Measurements from ENCODE around the gene ZNF670. TPM values are rescaled to one million over a fixed set of nuclear protein-coding genes. Genes with fewer than 3 reads are reported as not detected.

ZNF670 gene
- total and polyA plus RNA-seq, 9 of the 15 experiments (the other 6 are each of a cell fraction or from before 2014, with no cell fraction given), result 7.1 to 23.4 (median 11.8) TPM

GRCh38 chr1:247110627-247111258 lies 32.1 kb upstream of the ZNF670 start (continued):
- TF ChIP-seq ELF2 (CRISPR knock-in tag; IDR thresholded peaks at IDR 0.05) (no peak), CHD1 (IDR thresholded peaks at IDR 0.05; ENCODE audit: low read length) (no peak), SNIP1 (IDR thresholded peaks at IDR 0.05; ENCODE audit: low read depth) (no peak), GABPB2 (CRISPR knock-in tag; conservative IDR thresholded peaks at IDR 0.05) (no peak), ZNF75A (CRISPR knock-in tag; IDR thresholded peaks at IDR 0.05) (no peak), EZH2 (IDR thresholded peaks at IDR 0.05; ENCODE audit: borderline replicate concordance, low read depth, low read length) (no peak), POLR2G (IDR thresholded peaks at IDR 0.05; ENCODE audit: low read depth, low read length) (no peak), NCOA2 (IDR thresholded peaks at IDR 0.05; ENCODE audit: partially characterized antibody in 2 of 2) (no peak), ZNF707 (CRISPR knock-in tag; conservative IDR thresholded peaks at IDR 0.05) (no peak), ZNF124 (CRISPR knock-in tag; IDR thresholded peaks at IDR 0.05) (no peak), CBFA2T3 (IDR thresholded peaks at IDR 0.05) (peak; percentile 95), MEF2D (tag; conservative IDR thresholded peaks at IDR 0.05; ENCODE audit: low read depth) (0 out of 2 replicates have a peak, but pooled peaks have one; percentile 30), KLF13 (tag; IDR thresholded peaks at IDR 0.05; ENCODE audit: borderline replicate concordance, low read depth) (no peak), KDM2B (CRISPR knock-in tag; IDR thresholded peaks at IDR 0.05) (no peak), ZNF57 (CRISPR knock-in tag; IDR thresholded peaks at IDR 0.05) (no peak), IRF2 (CRISPR knock-in tag; IDR thresholded peaks at IDR 0.05) (no peak), ESRRA (IDR thresholded peaks at IDR 0.05; ENCODE audit: borderline replicate concordance, low read depth) (peak; percentile 56; the same call in 1 of the 2 replicates), GATA2 (CRISPR knock-in tag; IDR thresholded peaks at IDR 0.05) (peak; percentile 80), CBX2 (IDR thresholded peaks at IDR 0.05; ENCODE audit: insufficient read depth, low read length, poor library complexity, severe bottlenecking) (no peak), MTA3 (IDR thresholded peaks at IDR 0.05; ENCODE audit: borderline replicate concordance) (peak; percentile 64), SMARCC2 (IDR thresholded peaks at IDR 0.05; ENCODE audit: low read depth) (peak; percentile 90), CBX5 (IDR thresholded peaks at IDR 0.05; ENCODE audit: borderline replicate concordance, low read depth) (peak; percentile 39; the same call in 1 of the 2 replicates), ZBTB7A (IDR thresholded peaks at IDR 0.05; ENCODE audit: borderline replicate concordance, control insufficient read depth, low read depth, low read length) (no peak), HEY1 (CRISPR knock-in tag; IDR thresholded peaks at IDR 0.05; ENCODE audit: borderline replicate concordance) (no peak), MYNN (IDR thresholded peaks at IDR 0.05) (peak; percentile 68; the same call in 1 of the 2 replicates), MYNN (CRISPR knock-in tag; IDR thresholded peaks at IDR 0.05) (no peak), KDM5B (IDR thresholded peaks at IDR 0.05; ENCODE audit: insufficient replicate concordance, low read depth, low read length) (no peak)
- TF ChIP-seq, protein P1, sequence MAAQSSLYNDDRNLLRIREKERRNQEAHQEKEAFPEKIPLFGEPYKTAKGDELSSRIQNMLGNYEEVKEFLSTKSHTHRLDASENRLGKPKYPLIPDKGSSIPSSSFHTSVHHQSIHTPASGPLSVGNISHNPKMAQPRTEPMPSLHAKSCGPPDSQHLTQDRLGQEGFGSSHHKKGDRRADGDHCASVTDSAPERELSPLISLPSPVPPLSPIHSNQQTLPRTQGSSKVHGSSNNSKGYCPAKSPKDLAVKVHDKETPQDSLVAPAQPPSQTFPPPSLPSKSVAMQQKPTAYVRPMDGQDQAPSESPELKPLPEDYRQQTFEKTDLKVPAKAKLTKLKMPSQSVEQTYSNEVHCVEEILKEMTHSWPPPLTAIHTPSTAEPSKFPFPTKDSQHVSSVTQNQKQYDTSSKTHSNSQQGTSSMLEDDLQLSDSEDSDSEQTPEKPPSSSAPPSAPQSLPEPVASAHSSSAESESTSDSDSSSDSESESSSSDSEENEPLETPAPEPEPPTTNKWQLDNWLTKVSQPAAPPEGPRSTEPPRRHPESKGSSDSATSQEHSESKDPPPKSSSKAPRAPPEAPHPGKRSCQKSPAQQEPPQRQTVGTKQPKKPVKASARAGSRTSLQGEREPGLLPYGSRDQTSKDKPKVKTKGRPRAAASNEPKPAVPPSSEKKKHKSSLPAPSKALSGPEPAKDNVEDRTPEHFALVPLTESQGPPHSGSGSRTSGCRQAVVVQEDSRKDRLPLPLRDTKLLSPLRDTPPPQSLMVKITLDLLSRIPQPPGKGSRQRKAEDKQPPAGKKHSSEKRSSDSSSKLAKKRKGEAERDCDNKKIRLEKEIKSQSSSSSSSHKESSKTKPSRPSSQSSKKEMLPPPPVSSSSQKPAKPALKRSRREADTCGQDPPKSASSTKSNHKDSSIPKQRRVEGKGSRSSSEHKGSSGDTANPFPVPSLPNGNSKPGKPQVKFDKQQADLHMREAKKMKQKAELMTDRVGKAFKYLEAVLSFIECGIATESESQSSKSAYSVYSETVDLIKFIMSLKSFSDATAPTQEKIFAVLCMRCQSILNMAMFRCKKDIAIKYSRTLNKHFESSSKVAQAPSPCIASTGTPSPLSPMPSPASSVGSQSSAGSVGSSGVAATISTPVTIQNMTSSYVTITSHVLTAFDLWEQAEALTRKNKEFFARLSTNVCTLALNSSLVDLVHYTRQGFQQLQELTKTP (IDR thresholded peaks at IDR 0.05; ENCODE audit: low read depth in 1 of 2, partially characterized antibody in 2 of 2), result peak in 1 of 2 experiments; percentile 35

Measured in K562 (cell line).